PC-3 (cell line): ENCODE data around the gene CEND1.

Source experiments
- CTCF ChIP-seq: fragments of 300-600 bp; sonication (generic); conservative IDR thresholded peaks from 2 replicates; pipeline ENCODE4 v1.5.1; 2017; ENCODE audit warnings: antibody characterized with exemption, low read depth, mild to moderate bottlenecking, low read length
- EZH2 ChIP-seq: fragments of 300-600 bp; sonication (generic); IDR thresholded peaks from one replicate; pipeline ENCODE4 v1.6.1; 2017; ENCODE audit warnings: antibody characterized with exemption, mild to moderate bottlenecking, low read length; ENCODE audit not compliant: unreplicated experiment

- TF ChIP-seq CTCF (no peak), EZH2 (no peak)
Observed at GRCh38 chr11:824292-824880, 34.5 kb upstream of the CEND1 start.
